Neural cell (in vitro differentiated cells): ENCODE measurements around the gene RBFOX2. TPM values are rescaled to one million over a fixed set of nuclear protein-coding genes. Genes with fewer than 3 reads are reported as not detected.

ENCODE experiments used
- H2AFZ ChIP-seq: fragments of 200-600, 300-800 bp; sonication (generic), shearing (Covaris generic); 2 replicates; pipeline ENCODE4 v1.6.0; 2014; ENCODE audit warnings: low read depth, mild to moderate bottlenecking, antibody characterized with exemption, low read length, moderate library complexity
- H3F3A ChIP-seq: fragments of 200-600 bp; shearing (Covaris generic); 2 replicates; pipeline ENCODE4 v1.6.1; 2016; ENCODE audit warnings: mild to moderate bottlenecking, moderate library complexity, mixed read lengths, antibody characterized with exemption, low read length; ENCODE audit not compliant: insufficient read depth, poor library complexity, severe bottlenecking
- H3K27ac ChIP-seq: fragments of 200-600, 300-800 bp; sonication (generic), shearing (Covaris generic); 2 replicates; pipeline ENCODE4 v1.5.1; 2014; ENCODE audit warnings: mild to moderate bottlenecking, low read length, moderate library complexity
- H3K27me3 ChIP-seq: fragments of 300-800, 200-600 bp; sonication (generic), shearing (Covaris generic); 2 replicates; pipeline ENCODE4 v1.6.0; 2014; ENCODE audit warnings: mild to moderate bottlenecking, low read depth, low read length, moderate library complexity; ENCODE audit not compliant: insufficient read depth
- H3K36me3 ChIP-seq: fragments of 300-800, 200-600 bp; sonication (generic), shearing (Covaris generic); 2 replicates; pipeline ENCODE4 v1.5.1; 2014; ENCODE audit warnings: mild to moderate bottlenecking, antibody characterized with exemption, low read length, moderate library complexity; ENCODE audit not compliant: insufficient read depth
- H3K4me2 ChIP-seq: fragments of 300-800, 200-600 bp; sonication (generic), shearing (Covaris generic); 2 replicates; pipeline ENCODE4 v1.6.0; 2014; ENCODE audit warnings: mild to moderate bottlenecking, low read length
- H3K4me3 ChIP-seq: fragments of 300-800, 200-600 bp; sonication (generic), shearing (Covaris generic); 2 replicates; pipeline ENCODE4 v1.5.1; 2014; ENCODE audit warnings: mild to moderate bottlenecking, low read length, moderate library complexity
- H3K79me2 ChIP-seq: fragments of 200-600 bp; shearing (Covaris generic); replicated peaks from 2 replicates; pipeline ENCODE4 v1.6.0; 2014; ENCODE audit warnings: mild to moderate bottlenecking, low read length, moderate library complexity; ENCODE audit not compliant: insufficient read depth
- H3K9ac ChIP-seq: fragments of 300-800, 200-600 bp; sonication (generic), shearing (Covaris generic); 2 replicates; pipeline ENCODE4 v1.6.1; 2016; ENCODE audit warnings: mild to moderate bottlenecking, low read length, mixed read lengths
- H3K9me2 ChIP-seq: fragments of 200-600 bp; shearing (Covaris generic); 2 replicates; pipeline ENCODE4 v1.6.1; 2016; ENCODE audit warnings: mild to moderate bottlenecking, low read length, mixed read lengths; ENCODE audit not compliant: insufficient read depth
- H3K9me3 ChIP-seq: fragments of 200-600, 300-800 bp; sonication (generic), shearing (Covaris generic); 2 replicates; pipeline ENCODE4 v1.6.1; 2016; ENCODE audit warnings: mild to moderate bottlenecking, mixed run types, low read length, moderate library complexity, mixed read lengths
- H4K20me1 ChIP-seq: fragments of 200-600 bp; shearing (Covaris generic); 2 replicates; pipeline ENCODE4 v1.6.1; 2016; ENCODE audit warnings: mild to moderate bottlenecking, mixed run types; ENCODE audit not compliant: insufficient read depth
- EP300 ChIP-seq: fragments of 450-650 bp; conservative IDR thresholded peaks from 2 replicates; pipeline ENCODE4 v1.6.1; 2014; ENCODE audit warnings: antibody characterized with exemption, mild to moderate bottlenecking, moderate library complexity; ENCODE audit not compliant: poor library complexity, severe bottlenecking
- EZH2 ChIP-seq: fragments of 200-600, 300-800 bp; shearing (Covaris generic), sonication (generic); IDR thresholded peaks from 2 replicates; pipeline ENCODE4 v1.6.1; 2014; ENCODE audit warnings: antibody characterized with exemption, low read length, borderline replicate concordance, mild to moderate bottlenecking; ENCODE audit not compliant: insufficient read depth, poor library complexity, severe bottlenecking
- MXI1 ChIP-seq: fragments of 450-650 bp; conservative IDR thresholded peaks from 2 replicates; pipeline ENCODE4 v1.6.1; 2014; ENCODE audit warnings: antibody characterized with exemption, mild to moderate bottlenecking; ENCODE audit not compliant: poor library complexity, severe bottlenecking
- POLR2AphosphoS5 ChIP-seq: IDR thresholded peaks from 2 replicates; pipeline ENCODE4 v1.6.1; 2012
- RAD21 ChIP-seq: fragments of 450-650 bp; conservative IDR thresholded peaks from 2 replicates; pipeline ENCODE4 v1.6.1; 2014; ENCODE audit warnings: antibody characterized with exemption, mild to moderate bottlenecking, moderate library complexity
- SMC3 ChIP-seq: fragments of 450-650 bp; conservative IDR thresholded peaks from 2 replicates; pipeline ENCODE4 v1.6.1; 2014; ENCODE audit warnings: antibody characterized with exemption, mild to moderate bottlenecking, moderate library complexity; ENCODE audit not compliant: poor library complexity
- TAF1 ChIP-seq: IDR thresholded peaks from 2 replicates; pipeline ENCODE4 v1.6.1; 2012; ENCODE audit warnings: low read depth
- polyA plus RNA-seq: library from polyadenylated mRNA; depleted of rRNA; stranded (reverse); fragments of >200 nt; gene quantifications from 2 replicates; pipeline ENCODE4 v1.2.3, GENCODE V29; 2014
- TF ChIP-seq, protein P1 (sequence below): IDR thresholded peaks from 2 replicates; pipeline ENCODE4 v1.6.1; 2012; ENCODE audit warnings: borderline replicate concordance
- TF ChIP-seq, protein P2 (sequence below): fragments of 450-650 bp; IDR thresholded peaks from 2 replicates; pipeline ENCODE4 v1.5.1; 2014; ENCODE audit warnings: antibody characterized with exemption, mild to moderate bottlenecking, moderate library complexity; ENCODE audit not compliant: poor library complexity, severe bottlenecking

The RBFOX2 gene
- polyA plus RNA-seq, 1 donor from 2014 or later = 529 TPM

DNA sequence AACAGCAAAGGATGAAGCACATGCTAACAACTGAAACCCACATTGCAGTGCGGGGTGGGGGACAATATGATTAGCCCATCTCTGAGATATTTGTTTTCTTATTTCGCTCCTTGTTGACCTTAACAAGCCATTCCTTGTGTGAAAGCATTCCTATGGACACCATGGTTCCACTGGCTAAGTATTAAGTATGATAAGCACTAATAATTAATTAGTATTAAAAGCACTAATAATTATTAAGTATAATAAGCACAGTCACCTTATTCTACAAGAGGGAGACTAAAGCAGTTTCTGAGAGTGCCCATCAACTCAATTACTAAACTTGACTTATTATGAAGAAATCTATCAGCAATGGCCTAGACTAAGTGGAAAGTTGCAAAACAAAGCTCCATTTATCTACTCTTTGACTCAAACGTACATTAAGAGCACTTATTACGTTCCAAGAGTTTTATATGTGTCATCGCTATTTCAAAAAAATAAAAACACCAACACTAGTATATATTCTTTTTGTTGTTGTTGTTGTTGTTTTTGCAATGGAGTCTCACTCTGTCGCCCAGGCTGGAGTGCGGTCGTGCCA, 65.3 kb downstream of the RBFOX2 start:
- no peaks in the 10 kb centered on the region for H3F3A ChIP-seq
- no peaks in the 10 kb centered on the region for H3K27me3 ChIP-seq
- peaks cover 51% of the 10 kb centered on the region for H3K79me2 ChIP-seq
- no peak overlapping the region for H2AFZ ChIP-seq
- no peaks in the 10 kb centered on the region for H3K9me3 ChIP-seq
- H4K20me1 ChIP-seq = no peaks in the 10 kb centered on the region
- H3K36me3 ChIP-seq = no peaks in the 10 kb centered on the region
- H3K9me2 ChIP-seq = no peaks in the 10 kb centered on the region
- TF ChIP-seq, protein P1, sequence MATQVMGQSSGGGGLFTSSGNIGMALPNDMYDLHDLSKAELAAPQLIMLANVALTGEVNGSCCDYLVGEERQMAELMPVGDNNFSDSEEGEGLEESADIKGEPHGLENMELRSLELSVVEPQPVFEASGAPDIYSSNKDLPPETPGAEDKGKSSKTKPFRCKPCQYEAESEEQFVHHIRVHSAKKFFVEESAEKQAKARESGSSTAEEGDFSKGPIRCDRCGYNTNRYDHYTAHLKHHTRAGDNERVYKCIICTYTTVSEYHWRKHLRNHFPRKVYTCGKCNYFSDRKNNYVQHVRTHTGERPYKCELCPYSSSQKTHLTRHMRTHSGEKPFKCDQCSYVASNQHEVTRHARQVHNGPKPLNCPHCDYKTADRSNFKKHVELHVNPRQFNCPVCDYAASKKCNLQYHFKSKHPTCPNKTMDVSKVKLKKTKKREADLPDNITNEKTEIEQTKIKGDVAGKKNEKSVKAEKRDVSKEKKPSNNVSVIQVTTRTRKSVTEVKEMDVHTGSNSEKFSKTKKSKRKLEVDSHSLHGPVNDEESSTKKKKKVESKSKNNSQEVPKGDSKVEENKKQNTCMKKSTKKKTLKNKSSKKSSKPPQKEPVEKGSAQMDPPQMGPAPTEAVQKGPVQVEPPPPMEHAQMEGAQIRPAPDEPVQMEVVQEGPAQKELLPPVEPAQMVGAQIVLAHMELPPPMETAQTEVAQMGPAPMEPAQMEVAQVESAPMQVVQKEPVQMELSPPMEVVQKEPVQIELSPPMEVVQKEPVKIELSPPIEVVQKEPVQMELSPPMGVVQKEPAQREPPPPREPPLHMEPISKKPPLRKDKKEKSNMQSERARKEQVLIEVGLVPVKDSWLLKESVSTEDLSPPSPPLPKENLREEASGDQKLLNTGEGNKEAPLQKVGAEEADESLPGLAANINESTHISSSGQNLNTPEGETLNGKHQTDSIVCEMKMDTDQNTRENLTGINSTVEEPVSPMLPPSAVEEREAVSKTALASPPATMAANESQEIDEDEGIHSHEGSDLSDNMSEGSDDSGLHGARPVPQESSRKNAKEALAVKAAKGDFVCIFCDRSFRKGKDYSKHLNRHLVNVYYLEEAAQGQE = no peak
- TF ChIP-seq EZH2 (no peak), SMC3 (no peak), TAF1 (no peak), RAD21 (no peak), MXI1 (no peak)
- TF ChIP-seq, protein P2, sequence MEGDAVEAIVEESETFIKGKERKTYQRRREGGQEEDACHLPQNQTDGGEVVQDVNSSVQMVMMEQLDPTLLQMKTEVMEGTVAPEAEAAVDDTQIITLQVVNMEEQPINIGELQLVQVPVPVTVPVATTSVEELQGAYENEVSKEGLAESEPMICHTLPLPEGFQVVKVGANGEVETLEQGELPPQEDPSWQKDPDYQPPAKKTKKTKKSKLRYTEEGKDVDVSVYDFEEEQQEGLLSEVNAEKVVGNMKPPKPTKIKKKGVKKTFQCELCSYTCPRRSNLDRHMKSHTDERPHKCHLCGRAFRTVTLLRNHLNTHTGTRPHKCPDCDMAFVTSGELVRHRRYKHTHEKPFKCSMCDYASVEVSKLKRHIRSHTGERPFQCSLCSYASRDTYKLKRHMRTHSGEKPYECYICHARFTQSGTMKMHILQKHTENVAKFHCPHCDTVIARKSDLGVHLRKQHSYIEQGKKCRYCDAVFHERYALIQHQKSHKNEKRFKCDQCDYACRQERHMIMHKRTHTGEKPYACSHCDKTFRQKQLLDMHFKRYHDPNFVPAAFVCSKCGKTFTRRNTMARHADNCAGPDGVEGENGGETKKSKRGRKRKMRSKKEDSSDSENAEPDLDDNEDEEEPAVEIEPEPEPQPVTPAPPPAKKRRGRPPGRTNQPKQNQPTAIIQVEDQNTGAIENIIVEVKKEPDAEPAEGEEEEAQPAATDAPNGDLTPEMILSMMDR = no peak
- no peak overlapping the region for H3K27ac ChIP-seq
- no peak overlapping the region for H3K9ac ChIP-seq
- no peak overlapping the region for H3K4me2 ChIP-seq
- no peak overlapping the region for H3K4me3 ChIP-seq

DNA sequence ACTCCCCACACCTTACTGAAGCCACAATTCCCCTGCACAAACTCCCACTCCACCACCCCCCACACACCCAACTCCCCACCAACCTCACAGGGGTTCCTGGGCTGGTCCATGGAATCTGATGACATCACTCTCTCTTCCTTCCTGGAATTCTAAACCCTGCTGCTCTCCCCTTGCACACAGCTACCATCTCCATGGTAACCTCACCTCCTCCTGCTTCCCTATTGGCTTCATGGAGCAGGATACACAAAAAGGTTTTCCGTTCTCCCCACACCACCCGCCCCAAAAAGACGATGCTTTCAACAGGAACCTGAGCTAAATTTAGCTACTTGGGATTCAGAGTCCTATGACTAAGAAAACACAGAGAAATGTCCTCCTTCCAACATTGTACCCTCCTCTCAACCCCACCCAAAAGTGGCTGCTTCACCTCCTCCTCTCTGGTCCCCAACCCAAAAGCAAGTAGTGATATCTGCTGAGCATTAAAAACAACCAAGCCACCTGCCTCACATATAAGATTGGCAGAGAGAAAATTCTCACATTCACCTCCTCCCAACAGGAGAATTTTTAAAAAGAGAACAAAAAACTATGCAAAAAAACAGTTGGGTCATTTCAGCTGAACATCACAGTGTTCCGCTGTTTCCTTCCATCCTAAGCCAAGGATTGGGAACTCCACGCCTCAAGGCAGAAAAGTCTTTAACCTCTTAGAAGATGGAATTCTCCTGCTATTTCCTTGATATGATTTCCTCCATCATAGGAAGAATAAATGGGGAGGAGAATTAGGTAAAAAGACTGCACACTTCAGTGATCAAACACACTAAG, 66.9 kb downstream of the RBFOX2 start:
- Histone ChIP-seq H3K4me3 (peak overlapping the region; percentile 73), H3K27me3 (no peaks in the 10 kb centered on the region), H3K4me2 (peak overlapping the region; percentile 97), H3K27ac (peak overlapping the region; percentile 93), H3F3A (no peaks in the 10 kb centered on the region), H3K36me3 (no peaks in the 10 kb centered on the region), H3K79me2 (peaks cover 67% of the 10 kb centered on the region), H3K9me2 (no peaks in the 10 kb centered on the region), H3K9ac (peak overlapping the region; percentile 85), H4K20me1 (no peaks in the 10 kb centered on the region), H2AFZ (peak overlapping the region; percentile 80), H3K9me3 (no peaks in the 10 kb centered on the region)
- peak; percentile 52 for TF ChIP-seq MXI1
- peak; percentile 11 for TF ChIP-seq SMC3
- peak; percentile 69 for TF ChIP-seq EP300
- TF ChIP-seq EZH2 = no peak
- TF ChIP-seq TAF1 = no peak
- TF ChIP-seq, protein P2 = no peak
- peak; percentile 97 for TF ChIP-seq POLR2AphosphoS5
- TF ChIP-seq, protein P1 = peak; percentile 100
- peak; percentile 29 for TF ChIP-seq RAD21
